ENCODE measurements around the gene MOK.
A peak's percentile ranks its signal among the peaks of the same experiment; 100 is the strongest.

Gene MOK

GRCh38 chr14:102238766-102239165 is 66.2 kb downstream of the MOK start:
- H3K4me3 ChIP-seq (replicated peaks in 1 of 2; ENCODE audit: low read depth in 2 of 2, low read length in 2 of 2) = no peak overlapping the region
- no peak for DNase-seq (ENCODE audit: low read depth in 2 of 2)
- no peak for TF ChIP-seq CTCF (IDR thresholded peaks at IDR 0.05; ENCODE audit: low read depth, low read length)

DNA sequence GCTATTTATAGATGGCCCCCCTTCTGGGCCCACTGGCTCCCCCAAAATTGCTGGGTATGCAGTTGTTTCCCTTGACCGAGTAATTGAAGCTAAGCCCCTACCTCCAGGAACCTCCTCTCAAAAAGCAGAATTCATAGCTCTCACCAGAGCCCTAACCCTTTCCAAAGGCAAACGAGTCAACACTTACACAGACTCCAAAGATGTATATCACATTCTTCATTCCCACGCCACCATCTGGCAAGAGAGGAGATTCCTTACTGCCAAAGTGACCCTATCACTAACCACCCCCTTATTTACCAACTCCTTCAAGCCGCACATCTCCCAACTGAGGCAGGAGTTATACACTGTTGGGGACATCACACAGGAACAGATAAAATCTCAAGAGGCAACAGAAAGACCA is 66.8 kb downstream of the MOK start:
- TF ChIP-seq CTCF (IDR thresholded peaks at IDR 0.05; ENCODE audit: low read depth, low read length) = no peak
- DNase-seq (ENCODE audit: low read depth in 2 of 2) = no peak
- H3K4me3 ChIP-seq (replicated peaks in 1 of 2; ENCODE audit: low read depth in 2 of 2, low read length in 2 of 2) = no peak overlapping the region

GRCh38 chr14:102236026-102236425 is 68.9 kb downstream of the MOK start:
- H3K4me3 ChIP-seq (replicated peaks in 1 of 2; ENCODE audit: low read depth in 2 of 2, low read length in 2 of 2) = no peak overlapping the region
- no peak for TF ChIP-seq CTCF (IDR thresholded peaks at IDR 0.05; ENCODE audit: low read depth, low read length)
- no peak for DNase-seq (ENCODE audit: low read depth in 2 of 2)

DNA sequence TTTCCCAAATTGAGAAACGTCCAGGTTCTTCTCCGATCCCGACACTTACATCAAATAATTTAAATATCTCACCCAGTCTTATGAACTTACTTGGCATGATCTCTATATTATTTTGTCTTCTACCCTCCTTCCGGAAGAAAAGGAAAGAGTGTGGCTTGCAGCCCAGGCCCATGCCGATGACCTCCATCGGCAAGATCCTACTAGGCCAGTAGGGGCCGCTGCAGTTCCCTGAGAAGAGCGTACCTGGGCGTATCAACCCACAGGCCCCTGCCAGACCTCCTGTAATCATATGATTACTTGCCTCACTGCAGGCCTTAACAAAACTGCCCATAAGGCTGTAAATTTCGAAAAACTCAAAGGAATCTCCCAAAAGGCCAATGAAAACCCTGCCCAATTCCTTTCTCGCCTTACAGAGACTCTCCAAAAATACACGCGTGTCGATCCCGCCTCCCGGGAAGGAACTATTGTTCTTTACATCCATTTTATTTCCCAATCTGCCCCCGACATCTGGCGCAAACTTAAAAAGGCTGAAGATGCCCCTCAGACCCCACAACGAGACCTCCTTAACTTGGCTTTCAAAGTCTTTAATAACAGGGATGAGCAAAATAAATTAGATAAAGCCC is 69.6 kb downstream of the MOK start:
- peak; percentile 91 for TF ChIP-seq CTCF (IDR thresholded peaks at IDR 0.05; ENCODE audit: low read depth, low read length)
- peak overlapping the region; percentile 27 to 56 for H3K4me3 ChIP-seq (replicated peaks in 1 of 2; ENCODE audit: low read depth in 2 of 2, low read length in 2 of 2)
- peak; percentile 95 to 96 for DNase-seq (ENCODE audit: low read depth in 2 of 2)

DNA sequence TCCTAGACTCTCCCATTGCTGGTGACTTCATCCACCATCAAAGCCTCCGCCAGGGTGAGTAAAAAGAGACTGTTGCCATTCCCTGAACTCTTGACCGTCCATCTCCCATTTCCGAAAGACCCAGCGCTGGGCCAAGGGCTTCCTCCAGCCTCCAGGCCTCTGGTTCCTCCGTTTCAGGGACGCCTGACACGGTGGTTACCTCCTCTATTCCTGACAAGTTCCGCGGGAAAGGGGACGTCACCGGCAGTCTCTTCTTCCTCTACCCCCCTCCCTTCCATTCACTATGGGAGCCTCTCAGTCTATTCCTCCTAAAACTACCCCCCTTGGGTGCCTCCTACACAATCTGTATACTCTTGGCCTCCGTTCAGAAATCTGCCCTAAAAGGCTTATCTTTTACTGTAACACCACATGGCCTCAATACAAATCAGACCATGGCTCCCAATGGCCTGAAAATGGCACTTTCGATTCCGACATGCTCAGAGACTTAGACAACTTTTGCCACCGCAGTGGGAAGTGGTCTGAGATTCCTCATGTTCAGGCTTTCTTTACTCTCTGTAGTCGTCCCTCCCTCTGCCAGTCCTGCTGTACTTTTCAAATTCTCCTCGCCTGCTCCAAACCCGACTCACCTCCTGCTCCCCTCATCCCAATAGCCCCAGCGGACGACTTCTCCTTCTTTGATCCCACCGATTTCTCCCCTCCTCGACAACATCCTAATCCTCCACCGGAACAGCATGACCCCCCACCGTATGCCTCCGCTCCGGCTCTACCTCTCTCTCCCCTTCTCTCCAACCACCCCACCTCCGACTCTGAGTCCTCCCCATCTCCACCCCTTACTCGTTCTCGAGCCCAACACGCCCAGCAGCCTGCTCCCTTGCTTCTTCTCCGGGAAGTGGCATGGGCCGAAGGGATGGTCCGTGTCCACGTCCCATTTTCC is 70.4 kb downstream of the MOK start:
- TF ChIP-seq CTCF (IDR thresholded peaks at IDR 0.05; ENCODE audit: low read depth, low read length) = no peak
- peak; percentile 44 to 47 for DNase-seq (ENCODE audit: low read depth in 2 of 2)
- H3K4me3 ChIP-seq (replicated peaks in 1 of 2; ENCODE audit: low read depth in 2 of 2, low read length in 2 of 2) = peak overlapping the region; percentile 27 to 56

- no peak overlapping the region for H3K4me3 ChIP-seq (replicated peaks in 1 of 2; ENCODE audit: low read depth in 2 of 2, low read length in 2 of 2)
- DNase-seq (ENCODE audit: low read depth in 2 of 2) = no peak
- TF ChIP-seq CTCF (IDR thresholded peaks at IDR 0.05; ENCODE audit: low read depth, low read length) = no peak
Measured at GRCh38 chr14:102233081-102233480, 71.9 kb downstream of the MOK start.

All from cardiac fibroblast (primary cell).